ENCODE results near the gene SAPCD1.
"Not testable (repeated sequence)": the region's sequence is repeated elsewhere in the genome, so short reads cannot be mapped to it uniquely, and the experiment has no call there.

Gene SAPCD1

DNA sequence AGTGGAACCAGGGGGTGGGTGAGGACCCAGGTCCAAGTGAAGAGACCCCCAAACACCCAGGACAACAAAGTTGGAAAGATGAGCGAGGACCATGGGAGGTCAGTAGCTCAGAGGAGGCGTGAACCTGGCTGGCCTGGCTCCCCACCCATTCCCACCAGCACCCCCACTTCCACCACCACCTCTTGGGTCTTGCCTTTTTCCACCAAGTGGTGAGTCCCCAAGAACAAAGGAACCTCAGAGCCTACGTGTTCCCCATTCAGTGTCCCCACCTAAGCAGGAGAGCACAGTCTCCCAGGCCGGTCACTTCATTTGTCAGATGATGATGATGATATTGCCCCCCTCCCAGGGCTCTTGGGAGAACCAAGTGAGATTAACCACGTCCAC lies 15.2 kb downstream of the SAPCD1 start:
- DNase-seq (ENCODE audit: low spot score) = no peak

DNA sequence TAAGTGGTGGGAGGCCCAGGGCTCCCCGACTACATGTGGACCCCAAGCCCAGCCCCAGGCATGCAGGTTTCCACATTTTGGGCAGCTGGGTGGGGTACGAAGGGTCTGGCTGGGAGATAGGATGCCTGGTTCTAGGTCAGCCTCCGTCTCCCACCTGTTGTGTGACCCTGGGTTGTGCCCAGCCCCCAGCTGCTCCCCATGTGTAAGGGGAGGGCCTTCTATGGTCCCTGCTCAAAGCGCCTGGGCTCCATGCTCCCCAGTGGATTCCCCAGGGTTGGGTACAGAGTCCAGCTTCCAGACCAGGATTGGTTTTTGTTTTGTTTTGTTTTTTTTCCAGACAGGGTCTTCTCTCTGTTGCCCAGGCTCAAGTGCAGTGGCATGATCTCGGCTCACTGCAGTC lies 15.7 kb downstream of the SAPCD1 start:
- no peak for DNase-seq (ENCODE audit: low spot score)

- DNase-seq (ENCODE audit: low spot score) = no peak
These were observed 16.8 kb downstream of the SAPCD1 start for GRCh38 chr6:31778999-31779885.

DNA sequence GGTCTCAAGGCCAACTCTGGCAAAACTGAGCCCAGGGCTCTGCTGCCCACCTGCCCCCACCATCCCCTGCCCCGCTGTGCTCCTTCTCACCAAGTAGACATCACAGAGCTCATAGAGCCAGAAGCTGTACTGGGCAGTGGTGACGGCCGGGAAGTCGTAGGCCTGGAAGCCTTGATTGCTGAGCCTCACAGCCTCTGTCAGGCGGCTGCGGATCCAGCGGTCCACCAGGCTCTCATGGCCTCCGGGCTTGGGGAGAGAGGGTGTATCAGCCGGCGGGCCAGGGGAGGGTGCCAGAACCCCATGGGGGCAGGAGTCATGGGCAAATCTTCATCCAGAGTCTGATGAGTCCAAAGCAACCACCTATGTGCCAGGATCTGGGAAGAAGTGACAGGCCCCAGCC lies 17.5 kb downstream of the SAPCD1 start:
- DNase-seq (ENCODE audit: low spot score) = no peak

DNA sequence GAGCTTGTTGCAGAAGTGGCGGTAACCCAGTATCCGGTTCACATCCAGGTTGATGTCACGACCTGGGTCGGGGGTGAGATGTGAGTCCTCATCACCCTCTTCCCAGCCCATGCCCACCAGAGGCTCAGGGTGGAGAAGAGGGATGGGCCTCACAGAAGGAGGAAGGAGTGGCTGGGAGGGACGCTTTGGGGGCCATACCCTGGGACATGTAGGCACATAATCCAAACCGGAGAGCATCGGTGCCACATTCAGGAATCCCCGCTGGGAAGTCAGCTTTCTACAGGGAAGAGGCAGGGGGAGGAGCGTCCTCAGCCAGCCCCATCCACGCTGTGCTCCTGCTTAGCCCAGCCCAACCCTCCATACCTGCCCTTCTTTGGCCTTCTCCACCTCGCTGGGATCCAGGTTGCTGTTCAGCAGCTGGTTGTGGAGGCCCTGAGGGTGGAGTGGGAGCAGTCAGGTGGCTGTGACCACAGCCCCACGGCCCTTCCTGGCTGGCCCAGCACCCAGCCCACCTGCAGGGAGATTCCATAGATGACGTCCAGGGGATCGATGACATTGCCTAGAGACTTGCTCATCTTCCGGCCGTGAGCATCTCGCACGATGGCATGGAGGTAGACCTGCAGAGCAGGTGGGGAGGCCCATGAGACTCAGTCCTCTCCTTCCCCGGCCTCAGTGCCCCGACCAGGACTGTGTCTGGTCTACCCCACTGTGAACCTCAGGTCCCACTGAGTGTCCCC lies 18.2 kb downstream of the SAPCD1 start:
- DNase-seq (ENCODE audit: low spot score) = no peak

GRCh38 chr6:31781244-31782125 lies 19.0 kb downstream of the SAPCD1 start:
- no peak for DNase-seq (ENCODE audit: low spot score)

DNA sequence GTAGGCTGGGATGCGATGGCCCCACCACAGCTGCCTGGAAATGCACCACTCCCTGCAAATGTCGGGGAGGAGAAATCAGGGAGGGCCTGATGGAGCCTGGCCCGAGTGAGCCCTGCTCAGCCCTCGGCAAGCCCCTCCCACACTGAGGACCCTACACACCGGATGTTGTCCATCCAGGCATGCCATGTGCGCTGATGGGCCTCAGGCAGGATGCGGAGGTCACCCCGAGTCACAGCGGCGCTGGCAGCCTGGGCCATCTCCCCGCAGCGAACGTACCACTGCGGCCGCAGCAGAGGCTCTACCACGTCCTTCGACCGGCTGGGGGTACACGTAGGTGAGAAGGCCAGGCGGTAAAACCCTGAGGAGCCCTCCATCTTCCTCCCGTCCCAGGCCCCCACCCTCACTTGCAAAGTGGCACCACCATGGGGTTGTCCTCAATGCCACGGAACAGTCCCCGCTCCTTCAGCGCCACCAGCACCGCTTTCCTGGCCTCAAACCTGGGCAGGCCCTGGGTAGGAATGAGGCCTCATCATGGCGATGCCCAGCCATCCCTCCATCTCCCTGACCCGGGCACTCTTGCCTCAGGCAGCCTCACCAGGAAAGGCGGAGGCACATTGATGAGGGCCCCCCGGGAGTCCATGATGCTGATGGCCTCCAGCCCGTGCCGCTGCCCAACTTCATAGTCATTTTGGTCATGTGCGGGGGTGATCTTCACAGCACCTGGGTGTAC lies 19.8 kb downstream of the SAPCD1 start:
- no peak for DNase-seq (ENCODE audit: low spot score)

GRCh38 chr6:31784098-31784925 lies 21.9 kb downstream of the SAPCD1 start:
- DNase-seq (ENCODE audit: low spot score) = no peak

GRCh38 chr6:31785475-31785874 lies 23.0 kb downstream of the SAPCD1 start:
- no peak for DNase-seq (ENCODE audit: low spot score)

DNA sequence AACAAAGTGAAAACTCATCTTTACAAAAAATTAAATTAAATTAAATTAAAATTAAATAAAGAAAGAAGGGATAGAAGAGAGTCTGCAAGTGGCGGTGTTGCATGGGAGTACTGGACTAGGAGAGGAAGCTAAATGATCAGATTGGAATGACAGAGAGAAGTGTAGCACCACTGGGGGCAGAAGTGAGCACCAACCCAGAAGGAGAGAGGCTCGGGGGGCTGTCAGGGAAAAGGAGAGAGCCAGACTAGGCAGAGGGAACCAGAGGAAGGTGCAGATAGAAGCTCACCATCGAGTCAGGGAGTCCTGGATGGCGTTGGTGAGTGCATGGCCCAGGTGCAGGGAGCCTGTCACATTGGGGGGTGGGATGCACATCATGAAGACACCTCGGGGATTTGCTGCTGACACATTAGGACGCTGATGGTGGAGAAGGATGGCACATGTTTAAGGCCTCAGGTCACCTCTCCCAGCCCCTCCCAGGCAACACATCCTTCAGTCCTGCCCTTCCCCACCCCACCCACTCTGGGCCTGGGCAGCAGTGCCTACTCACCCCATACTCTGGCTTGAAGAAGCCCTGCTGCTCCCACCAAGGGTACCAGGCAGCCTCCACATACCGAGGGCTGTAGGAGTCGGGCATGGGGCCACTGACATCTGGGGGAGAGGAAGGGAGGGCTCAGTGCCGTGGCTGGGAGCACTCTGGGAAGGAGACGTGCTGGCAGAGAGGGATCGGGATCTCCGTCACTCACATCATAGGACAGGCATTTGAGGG lies 29.1 kb downstream of the SAPCD1 start:
- no peak for DNase-seq (ENCODE audit: low spot score)

DNA sequence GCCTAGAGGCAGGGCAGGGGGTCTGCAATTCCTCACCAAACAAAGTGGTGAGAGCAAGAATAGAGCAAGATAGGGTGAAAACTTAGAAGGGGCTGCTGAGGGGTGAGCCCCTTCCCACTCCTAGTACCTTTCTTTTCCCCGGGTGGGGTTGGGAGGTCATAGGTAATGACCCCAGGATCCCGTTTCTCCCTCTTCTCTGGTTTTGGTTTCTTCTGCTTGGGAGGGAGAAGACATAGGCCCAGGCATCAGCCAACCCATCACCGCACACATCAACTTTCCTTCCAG lies 29.6 kb downstream of the SAPCD1 start:
- DNase-seq (ENCODE audit: low spot score) = no peak

- DNase-seq (ENCODE audit: low spot score) = no peak
These were observed 30.3 kb downstream of the SAPCD1 start for GRCh38 chr6:31792761-31793171.

DNA sequence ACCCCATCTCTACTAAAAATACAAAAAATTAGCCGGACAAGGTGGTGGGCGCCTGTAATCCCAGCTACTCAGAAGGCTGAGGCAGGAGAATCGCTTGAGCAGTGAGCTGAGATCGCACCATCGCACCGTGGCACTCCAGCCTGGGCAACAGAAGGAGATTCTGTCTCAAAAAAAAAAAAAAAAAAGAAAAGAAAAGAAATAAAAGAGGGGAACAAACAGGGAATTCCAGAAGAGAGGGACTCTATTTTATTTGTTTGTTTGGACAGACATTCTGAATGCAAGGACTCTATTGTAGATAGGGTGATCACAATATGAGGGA lies 31.4 kb downstream of the SAPCD1 start:
- DNase-seq (ENCODE audit: low spot score) = not testable (repeated sequence)

GRCh38 chr6:31794294-31794865 lies 31.9 kb downstream of the SAPCD1 start:
- no peak for DNase-seq (ENCODE audit: low spot score)

GRCh38 chr6:31794866-31795615 lies 32.6 kb downstream of the SAPCD1 start:
- DNase-seq (ENCODE audit: low spot score) = no peak

- peak; percentile 85 for DNase-seq (ENCODE audit: low spot score)
These were observed 33.3 kb downstream of the SAPCD1 start, which contains the start of gene VARS1 for GRCh38 chr6:31795616-31796298. Gene VARS1, minus strand, starts transcription at chr6:31795752. Its CDS starts 535 bp downstream, at chr6:31795217.

DNA sequence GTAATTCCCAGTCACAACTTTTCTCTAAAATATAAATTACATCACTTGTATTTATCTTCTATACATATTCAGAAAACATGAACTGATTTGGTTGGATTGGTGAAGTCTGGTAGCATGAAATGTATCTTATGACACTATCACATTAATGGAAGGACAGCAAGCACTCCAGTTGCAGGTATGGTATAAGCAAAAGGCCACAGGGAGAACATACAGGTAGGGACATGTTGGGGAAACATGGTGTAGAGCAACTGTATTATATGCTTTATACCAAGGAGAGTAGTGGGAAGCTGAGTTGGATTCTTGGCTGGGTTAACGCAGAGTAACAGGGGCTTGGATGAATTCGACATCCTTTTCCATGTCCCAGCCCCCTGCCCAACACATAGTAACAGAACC lies 34.5 kb downstream of the SAPCD1 start:
- DNase-seq (ENCODE audit: low spot score) = no peak

DNA sequence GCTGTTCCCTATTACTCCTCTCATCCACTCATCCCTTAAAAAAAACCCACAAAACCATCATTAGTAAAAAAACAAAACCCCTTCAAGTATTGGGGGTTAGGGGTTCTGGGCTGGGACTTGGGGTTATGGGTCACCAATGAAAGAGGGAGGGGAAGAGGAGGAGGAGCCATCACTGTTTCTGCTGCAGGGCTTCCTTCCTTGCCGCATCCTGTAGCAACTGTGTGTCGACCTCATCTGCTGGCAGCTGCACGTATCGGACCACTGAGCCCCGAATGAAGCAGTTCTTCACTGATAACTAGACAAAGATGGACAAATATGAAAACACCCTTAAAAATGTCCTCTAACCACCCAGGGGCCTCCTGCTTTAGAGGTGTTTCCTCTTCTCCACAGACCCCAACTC lies 35.1 kb downstream of the SAPCD1 start:
- peak; percentile 54 for DNase-seq (ENCODE audit: low spot score)

GRCh38 chr6:31799781-31800180 lies 37.3 kb downstream of the SAPCD1 start:
- DNase-seq (ENCODE audit: low spot score) = no peak

Data from CD4-positive, alpha-beta T cell treated with Interleukin-2 at 100 ng/mL for 4 hours (primary cell).